ENCODE measurements around the gene MPP3. TPM values are rescaled to one million over a fixed set of nuclear protein-coding genes. Genes with fewer than 3 reads are reported as not detected.

MPP3 gene
- total RNA-seq, 6 experiments from 2014 or later, result 1.3 to 2.5 (median 1.8) TPM

- Histone ChIP-seq H3K4me1 (no peaks in the 10 kb centered on the region), H3K9me3 (no peaks in the 10 kb centered on the region), H3K27ac (no peak overlapping the region), H3K27me3 (no peaks in the 10 kb centered on the region), H3K36me3 (no peaks in the 10 kb centered on the region), H3K4me3 (no peak overlapping the region)
- ATAC-seq, result no peak
- intact Hi-C loops (cut with DNase I), result no loop called here
- WGBS (ENCODE audit: insufficient coverage, low coverage, low lambda C conversion rate, missing lambda C conversion rate), result 82% methylated on average over 4 of the region's 4 CpGs
- no peak for DNase-seq
- TF ChIP-seq POLR2A (IDR thresholded peaks at IDR 0.05) (no peak), CTCF (IDR thresholded peaks at IDR 0.05) (no peak)
These were observed 24.9 kb downstream of the MPP3 start for GRCh38 chr17:43808076-43808475.

- H3K9me3 ChIP-seq, result no peaks in the 10 kb centered on the region
- no peaks in the 10 kb centered on the region for H3K36me3 ChIP-seq
- no peak for DNase-seq
These were observed 27.8 kb downstream of the MPP3 start for GRCh38 chr17:43805117-43805516.

GRCh38 chr17:43803758-43804157, 29.2 kb downstream of the MPP3 start:
- Histone ChIP-seq H3K27me3 (no peaks in the 10 kb centered on the region), H3K36me3 (no peaks in the 10 kb centered on the region), H3K9me3 (no peaks in the 10 kb centered on the region), H3K4me3 (no peak overlapping the region), H3K27ac (no peak overlapping the region), H3K4me1 (no peaks in the 10 kb centered on the region)
- TF ChIP-seq CTCF (IDR thresholded peaks at IDR 0.05) (no peak), POLR2A (IDR thresholded peaks at IDR 0.05) (no peak)
- intact Hi-C loops (cut with DNase I), result no loop called here
- 81% methylated on average over 4 of the region's 4 CpGs for WGBS (ENCODE audit: insufficient coverage, low coverage, low lambda C conversion rate, missing lambda C conversion rate)
- ATAC-seq (no peak), DNase-seq (no peak)

More at GRCh38 chr17:43805117-43805516, 27.8 kb downstream of the MPP3 start:
- TF ChIP-seq POLR2A (IDR thresholded peaks at IDR 0.05) (no peak), CTCF (IDR thresholded peaks at IDR 0.05) (no peak)
- ATAC-seq, result no peak
- no peak overlapping the region for H3K27ac ChIP-seq
- no peak overlapping the region for H3K4me3 ChIP-seq
- H3K27me3 ChIP-seq, result no peaks in the 10 kb centered on the region
- H3K4me1 ChIP-seq, result no peaks in the 10 kb centered on the region
- intact Hi-C loops (cut with DNase I), result no loop called here

GRCh38 chr17:43801844-43802243, 31.1 kb downstream of the MPP3 start:
- ATAC-seq (no peak), DNase-seq (no peak)
- no peak for TF ChIP-seq POLR2A (IDR thresholded peaks at IDR 0.05)
- no peak for TF ChIP-seq CTCF (IDR thresholded peaks at IDR 0.05)
- H3K4me3 ChIP-seq, result no peak overlapping the region
- H3K4me1 ChIP-seq, result no peaks in the 10 kb centered on the region
- H3K36me3 ChIP-seq, result no peaks in the 10 kb centered on the region
- H3K9me3 ChIP-seq, result no peaks in the 10 kb centered on the region
- intact Hi-C loops (cut with DNase I), result no loop called here
- 55% methylated on average over 3 of the region's 3 CpGs for WGBS (ENCODE audit: insufficient coverage, low coverage, low lambda C conversion rate, missing lambda C conversion rate)
- H3K27me3 ChIP-seq, result no peaks in the 10 kb centered on the region
- H3K27ac ChIP-seq, result no peak overlapping the region

- no peaks in the 10 kb centered on the region for H3K36me3 ChIP-seq
- no peaks in the 10 kb centered on the region for H3K4me1 ChIP-seq
- no peak overlapping the region for H3K4me3 ChIP-seq
- no peaks in the 10 kb centered on the region for H3K27me3 ChIP-seq
- no peak overlapping the region for H3K27ac ChIP-seq
- DNase-seq (no peak), ATAC-seq (no peak)
- WGBS (ENCODE audit: insufficient coverage, low coverage, low lambda C conversion rate, missing lambda C conversion rate), result 82% methylated on average over 2 of the region's 3 CpGs
- TF ChIP-seq POLR2A (IDR thresholded peaks at IDR 0.05) (no peak), CTCF (IDR thresholded peaks at IDR 0.05) (no peak)
- no peaks in the 10 kb centered on the region for H3K9me3 ChIP-seq
- intact Hi-C loops (cut with DNase I), result no loop called here
These were observed 32.2 kb downstream of the MPP3 start for GRCh38 chr17:43800736-43801135.

Measured in right lobe of liver (tissue), 6 donors.